PC-3 (cell line): ENCODE measurements around the gene UQCRC2.

ENCODE experiments used
- EZH2 ChIP-seq: fragments of 300-600 bp; sonication (generic); IDR thresholded peaks from one replicate; pipeline ENCODE4 v1.6.1; 2017; ENCODE audit warnings: antibody characterized with exemption, mild to moderate bottlenecking, low read length; ENCODE audit not compliant: unreplicated experiment
- EZH2phosphoT487 ChIP-seq: fragments of 300-600 bp; sonication (generic); IDR thresholded peaks from 2 replicates; pipeline ENCODE4 v1.6.1; 2018; ENCODE audit warnings: mild to moderate bottlenecking, antibody characterized with exemption, low read length, borderline replicate concordance
- TF ChIP-seq, protein P1 (sequence below): fragments of 300-600 bp; sonication (generic); conservative IDR thresholded peaks from 2 replicates; pipeline ENCODE4 v1.5.1; 2017; ENCODE audit warnings: antibody characterized with exemption, low read depth, mild to moderate bottlenecking, low read length

DNA sequence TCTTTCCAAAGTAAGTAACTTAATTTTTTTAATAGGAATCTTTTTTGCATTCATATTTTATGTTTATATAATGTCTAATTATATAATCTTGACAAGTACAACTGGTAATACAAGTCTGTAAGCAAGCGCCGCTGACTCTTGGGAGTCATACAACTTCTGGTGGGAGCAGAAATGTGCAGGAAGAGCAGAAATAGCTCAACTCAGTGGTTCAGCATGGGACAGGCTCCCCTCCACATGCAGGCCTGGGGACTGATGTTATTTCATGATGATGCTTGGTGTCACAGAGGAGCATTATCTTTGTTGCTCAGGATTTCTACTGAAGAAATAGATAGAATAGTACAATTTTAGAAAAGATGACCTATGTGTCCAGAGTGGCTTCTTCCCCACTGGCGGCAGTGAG, 10.7 kb downstream of the UQCRC2 start:
- TF ChIP-seq, protein P1, sequence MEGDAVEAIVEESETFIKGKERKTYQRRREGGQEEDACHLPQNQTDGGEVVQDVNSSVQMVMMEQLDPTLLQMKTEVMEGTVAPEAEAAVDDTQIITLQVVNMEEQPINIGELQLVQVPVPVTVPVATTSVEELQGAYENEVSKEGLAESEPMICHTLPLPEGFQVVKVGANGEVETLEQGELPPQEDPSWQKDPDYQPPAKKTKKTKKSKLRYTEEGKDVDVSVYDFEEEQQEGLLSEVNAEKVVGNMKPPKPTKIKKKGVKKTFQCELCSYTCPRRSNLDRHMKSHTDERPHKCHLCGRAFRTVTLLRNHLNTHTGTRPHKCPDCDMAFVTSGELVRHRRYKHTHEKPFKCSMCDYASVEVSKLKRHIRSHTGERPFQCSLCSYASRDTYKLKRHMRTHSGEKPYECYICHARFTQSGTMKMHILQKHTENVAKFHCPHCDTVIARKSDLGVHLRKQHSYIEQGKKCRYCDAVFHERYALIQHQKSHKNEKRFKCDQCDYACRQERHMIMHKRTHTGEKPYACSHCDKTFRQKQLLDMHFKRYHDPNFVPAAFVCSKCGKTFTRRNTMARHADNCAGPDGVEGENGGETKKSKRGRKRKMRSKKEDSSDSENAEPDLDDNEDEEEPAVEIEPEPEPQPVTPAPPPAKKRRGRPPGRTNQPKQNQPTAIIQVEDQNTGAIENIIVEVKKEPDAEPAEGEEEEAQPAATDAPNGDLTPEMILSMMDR, result no peak
- TF ChIP-seq EZH2 (no peak), EZH2phosphoT487 (no peak)
